ENCODE measurements around the gene PON2. TPM values are rescaled to one million over a fixed set of nuclear protein-coding genes. Genes with fewer than 3 reads are reported as not detected.

PON2 gene
- total and polyA plus RNA-seq, 2 experiments from 2014 or later: 39.4 to 42.4 TPM

GRCh38 chr7:95481271-95482165 is 46.7 kb upstream of the PON2 start (continued):
- TF ChIP-seq ZNF462 (CRISPR knock-in tag; IDR thresholded peaks at IDR 0.05) (no peak), ZNF114 (CRISPR knock-in tag; IDR thresholded peaks at IDR 0.05) (no peak), STAT1 (IDR thresholded peaks at IDR 0.05; ENCODE audit: unreplicated experiment) (no peak), JUNB (IDR thresholded peaks at IDR 0.05; ENCODE audit: unreplicated experiment) (no peak), POLR2AphosphoS5 (IDR thresholded peaks at IDR 0.05; ENCODE audit: low read depth) (no peak), EZH2 (IDR thresholded peaks at IDR 0.05; ENCODE audit: low read depth, unreplicated experiment) (no peak), EZH2phosphoT487 (IDR thresholded peaks at IDR 0.05; ENCODE audit: unreplicated experiment) (no peak), CTCF (conservative IDR thresholded peaks at IDR 0.05; ENCODE audit: low read depth in 2 of 2) (no peak)
